Inferior parietal cortex (tissue), 1 donor: ENCODE data around the gene NAALADL1.
"Not testable (repeated sequence)": the region's sequence is repeated elsewhere in the genome, so short reads cannot be mapped to it uniquely, and the experiment has no call there.

ENCODE experiments used
- DNase-seq: peaks from one replicate; pipeline ENCODE4 v3.0.0-alpha.2; 2016; ENCODE audit errors: extremely low spot score

Gene NAALADL1

GRCh38 chr11:65051398-65051858 is 6.9 kb downstream of the NAALADL1 start:
- DNase-seq = no peak

GRCh38 chr11:65047581-65048422 is 10.6 kb downstream of the NAALADL1 start:
- no peak for DNase-seq

- DNase-seq = no peak
These were observed 12.6 kb downstream of the NAALADL1 start for GRCh38 chr11:65045728-65046127.

GRCh38 chr11:65045061-65045460 is 13.3 kb downstream of the NAALADL1 start:
- no peak for DNase-seq

- DNase-seq = peak; percentile 5
These were observed 14.4 kb downstream of the NAALADL1 start for GRCh38 chr11:65043881-65044501.

GRCh38 chr11:65042891-65043290 is 15.5 kb downstream of the NAALADL1 start:
- no peak for DNase-seq

- peak; percentile 90 for DNase-seq
These were observed 17.3 kb downstream of the NAALADL1 start, which contains the start of gene SAC3D1 for GRCh38 chr11:65040847-65041622. SAC3D1 (plus strand) TSS chr11:65041210; CDS start chr11:65041293, 83 bp downstream.

GRCh38 chr11:65040520-65040846 is 17.9 kb downstream of the NAALADL1 start:
- no peak for DNase-seq

GRCh38 chr11:65036931-65037330 is 21.4 kb downstream of the NAALADL1 start:
- DNase-seq = peak; percentile 54

GRCh38 chr11:65035579-65035978 is 22.8 kb downstream of the NAALADL1 start:
- DNase-seq = no peak

- no peak for DNase-seq
These were observed 23.9 kb downstream of the NAALADL1 start for GRCh38 chr11:65034423-65034822.

- no peak for DNase-seq
These were observed 26.1 kb downstream of the NAALADL1 start for GRCh38 chr11:65032216-65032615.

- peak; percentile 97 for DNase-seq
These were observed 30.9 kb downstream of the NAALADL1 start, which contains the start of gene SNX15 for GRCh38 chr11:65027213-65028067. SNX15 (plus strand) TSS chr11:65027439; CDS start chr11:65027538, 99 bp downstream.

GRCh38 chr11:65026810-65027209 is 31.5 kb downstream of the NAALADL1 start:
- no peak for DNase-seq

GRCh38 chr11:65023502-65023901 is 34.9 kb downstream of the NAALADL1 start:
- not testable (repeated sequence) for DNase-seq

- no peak for DNase-seq
These were observed 36.8 kb downstream of the NAALADL1 start for GRCh38 chr11:65021509-65021908.

- DNase-seq = no peak
These were observed 37.4 kb downstream of the NAALADL1 start for GRCh38 chr11:65021003-65021402.

GRCh38 chr11:65019824-65020223 is 38.5 kb downstream of the NAALADL1 start:
- DNase-seq = no peak

GRCh38 chr11:65017937-65018336 is 40.4 kb downstream of the NAALADL1 start:
- no peak for DNase-seq

- no peak for DNase-seq
These were observed 41.6 kb downstream of the NAALADL1 start for GRCh38 chr11:65016705-65017104.

- DNase-seq = no peak
These were observed 43.6 kb downstream of the NAALADL1 start for GRCh38 chr11:65014726-65015227.
